WTC11 (cell line): ENCODE results near the gene CHRNG. TPM values are rescaled to one million over a fixed set of nuclear protein-coding genes. Genes with fewer than 3 reads are reported as not detected.
A peak's percentile ranks its signal among the peaks of the same experiment; 100 is the strongest.

Source experiments
- ATAC-seq: fragments of 200-7000 bp; cut with Tn5 transposase; 2 replicates; pipeline ENCODE4 v1.10.0; 2021; ENCODE audit warnings: mild to moderate bottlenecking, moderate library complexity
- CTCF ChIA-PET: fragments of 300-600 bp; sonication (Branson Sonifier 250); formaldehyde crosslinking; loops from one replicate; lab custom pipeline; 2021; ENCODE audit warnings: antibody characterized with exemption; lab: Charles Lee
- POLR2A ChIA-PET: fragments of 350-600 bp; sonication (Branson Sonifier 250); formaldehyde crosslinking; loops from one replicate; lab custom pipeline; 2021; ENCODE audit warnings: antibody characterized with exemption; lab: Charles Lee
- DNase-seq: peaks from one replicate; pipeline ENCODE4 v3.0.0; 2021; ENCODE audit warnings: low spot score
- H3K27ac Mint-ChIP-seq: 2 replicates; pipeline ENCODE4 v1.8.0; 2021; ENCODE audit warnings: mixed read lengths
- H3K27me3 Mint-ChIP-seq: 2 replicates; pipeline ENCODE4 v1.8.0; 2021; ENCODE audit warnings: low read depth, mild to moderate bottlenecking, moderate library complexity, mixed read lengths
- H3K36me3 Mint-ChIP-seq: 2 replicates; pipeline ENCODE4 v1.8.0; 2021; ENCODE audit warnings: mixed read lengths
- H3K4me1 Mint-ChIP-seq: 2 replicates; pipeline ENCODE4 v1.8.0; 2022; ENCODE audit warnings: mixed read lengths
- H3K4me3 Mint-ChIP-seq: 2 replicates; pipeline ENCODE4 v1.8.0; 2021; ENCODE audit warnings: mild to moderate bottlenecking, moderate library complexity, mixed read lengths
- H3K9me3 Mint-ChIP-seq: 2 replicates; pipeline ENCODE4 v1.8.0; 2021; ENCODE audit warnings: mixed read lengths
- ATF1 ChIP-seq: sonication (generic); formaldehyde crosslinking; IDR thresholded peaks from 2 replicates; pipeline ENCODE4 v1.8.1; 2023; ENCODE audit warnings: mild to moderate bottlenecking, moderate library complexity, missing genetic modification reagents
- CBFB ChIP-seq: sonication (generic); formaldehyde crosslinking; IDR thresholded peaks from 2 replicates; pipeline ENCODE4 v1.8.1; 2022; ENCODE audit warnings: mild to moderate bottlenecking, low read depth, missing genetic modification reagents
- CREB1 ChIP-seq: sonication (generic); formaldehyde crosslinking; IDR thresholded peaks from 2 replicates; pipeline ENCODE4 v1.8.0; 2023; ENCODE audit warnings: mild to moderate bottlenecking, missing genetic modification reagents
- EMX1 ChIP-seq: fragments of 250-450 bp; sonication (Bioruptor Pico); IDR thresholded peaks from 2 replicates; pipeline ENCODE4 v1.8.0; 2021; ENCODE audit warnings: mild to moderate bottlenecking
- FOXP1 ChIP-seq: sonication (generic); formaldehyde crosslinking; IDR thresholded peaks from 2 replicates; pipeline ENCODE4 v1.8.0; 2022; ENCODE audit warnings: missing genetic modification reagents, mild to moderate bottlenecking, moderate library complexity, borderline replicate concordance
- GABPB1 ChIP-seq: sonication (generic); formaldehyde crosslinking; IDR thresholded peaks from 2 replicates; pipeline ENCODE4 v1.8.1; 2023; ENCODE audit warnings: mild to moderate bottlenecking, missing genetic modification reagents
- JUN ChIP-seq: sonication (generic); formaldehyde crosslinking; IDR thresholded peaks from 2 replicates; pipeline ENCODE4 v1.8.0; 2023; ENCODE audit warnings: mild to moderate bottlenecking, missing genetic modification reagents
- NR1H2 ChIP-seq: sonication (generic); formaldehyde crosslinking; IDR thresholded peaks from 2 replicates; pipeline ENCODE4 v1.9.0; 2021; ENCODE audit warnings: mild to moderate bottlenecking, moderate library complexity, missing genetic modification reagents
- NR3C1 ChIP-seq: sonication (generic); formaldehyde crosslinking; conservative IDR thresholded peaks from 2 replicates; pipeline ENCODE4 v1.8.1; 2023; ENCODE audit warnings: low read depth, mild to moderate bottlenecking, missing genetic modification reagents
- OVOL2 ChIP-seq: fragments of 250-450 bp; sonication (Bioruptor Pico); IDR thresholded peaks from 2 replicates; pipeline ENCODE4 v1.9.0; 2021; ENCODE audit warnings: mild to moderate bottlenecking, borderline replicate concordance
- PRRX2 ChIP-seq: fragments of 250-450 bp; sonication (Bioruptor Pico); IDR thresholded peaks from 2 replicates; pipeline ENCODE4 v1.8.0; 2021; ENCODE audit warnings: mild to moderate bottlenecking
- SMAD3 ChIP-seq: sonication (generic); formaldehyde crosslinking; IDR thresholded peaks from 2 replicates; pipeline ENCODE4 v1.8.0; 2022; ENCODE audit warnings: missing genetic modification reagents, mild to moderate bottlenecking, borderline replicate concordance
- SP1 ChIP-seq: sonication (generic); formaldehyde crosslinking; conservative IDR thresholded peaks from 2 replicates; pipeline ENCODE4 v1.8.1; 2022; ENCODE audit warnings: missing genetic modification reagents
- TEAD4 ChIP-seq: sonication (generic); formaldehyde crosslinking; IDR thresholded peaks from 2 replicates; pipeline ENCODE4 v1.8.0; 2022; ENCODE audit warnings: mild to moderate bottlenecking, missing genetic modification reagents
- ZBTB21 ChIP-seq: sonication (generic); formaldehyde crosslinking; IDR thresholded peaks from 2 replicates; pipeline ENCODE4 v1.8.1; 2023; ENCODE audit warnings: mild to moderate bottlenecking, missing genetic modification reagents, borderline replicate concordance
- ZNF138 ChIP-seq: sonication (generic); formaldehyde crosslinking; conservative IDR thresholded peaks from 2 replicates; pipeline ENCODE4 v1.8.1; 2022; ENCODE audit warnings: mild to moderate bottlenecking, moderate library complexity, missing genetic modification reagents
- ZNF416 ChIP-seq: fragments of 250-450 bp; sonication (Bioruptor Pico); IDR thresholded peaks from 2 replicates; pipeline ENCODE4 v1.9.0; 2021; ENCODE audit warnings: mild to moderate bottlenecking, inconsistent platforms
- ZNF423 ChIP-seq: fragments of 250-450 bp; sonication (Bioruptor Pico); IDR thresholded peaks from 2 replicates; pipeline ENCODE4 v2.1.2; 2022; ENCODE audit warnings: mild to moderate bottlenecking, moderate library complexity
- total RNA-seq: library from RNA; stranded (reverse); gene quantifications from 3 replicates; pipeline ENCODE4 v1.2.3, GENCODE V29; 2021
- TF ChIP-seq, protein P1 (sequence below): sonication (generic); formaldehyde crosslinking; IDR thresholded peaks from 2 replicates; pipeline ENCODE4 v1.8.1; 2023; ENCODE audit warnings: mild to moderate bottlenecking, moderate library complexity, missing genetic modification reagents
- TF ChIP-seq, protein P2 (sequence below): sonication (generic); formaldehyde crosslinking; IDR thresholded peaks from 2 replicates; pipeline ENCODE4 v1.8.1; 2022; ENCODE audit warnings: low read depth, missing genetic modification reagents, borderline replicate concordance
- TF ChIP-seq, protein P3 (sequence below): sonication (generic); formaldehyde crosslinking; IDR thresholded peaks from 2 replicates; pipeline ENCODE4 v1.8.1; 2022; ENCODE audit warnings: mild to moderate bottlenecking, missing genetic modification reagents, moderate library complexity, borderline replicate concordance
- TF ChIP-seq, protein P4 (sequence below): sonication (generic); formaldehyde crosslinking; IDR thresholded peaks from 2 replicates; pipeline ENCODE4 v1.8.1; 2022; ENCODE audit warnings: low read depth, mild to moderate bottlenecking, moderate library complexity, missing genetic modification reagents, borderline replicate concordance
- TF ChIP-seq, protein P5 (sequence below): sonication (generic); formaldehyde crosslinking; IDR thresholded peaks from 2 replicates; pipeline ENCODE4 v1.8.1; 2023; ENCODE audit warnings: mild to moderate bottlenecking, missing genetic modification reagents
- TF ChIP-seq, protein P6 (sequence below): sonication (generic); formaldehyde crosslinking; IDR thresholded peaks from 2 replicates; pipeline ENCODE4 v1.8.1; 2023; ENCODE audit warnings: mild to moderate bottlenecking, missing genetic modification reagents, borderline replicate concordance

The CHRNG gene
- total RNA-seq, 1 experiment from 2014 or later: 0.20 TPM

DNA sequence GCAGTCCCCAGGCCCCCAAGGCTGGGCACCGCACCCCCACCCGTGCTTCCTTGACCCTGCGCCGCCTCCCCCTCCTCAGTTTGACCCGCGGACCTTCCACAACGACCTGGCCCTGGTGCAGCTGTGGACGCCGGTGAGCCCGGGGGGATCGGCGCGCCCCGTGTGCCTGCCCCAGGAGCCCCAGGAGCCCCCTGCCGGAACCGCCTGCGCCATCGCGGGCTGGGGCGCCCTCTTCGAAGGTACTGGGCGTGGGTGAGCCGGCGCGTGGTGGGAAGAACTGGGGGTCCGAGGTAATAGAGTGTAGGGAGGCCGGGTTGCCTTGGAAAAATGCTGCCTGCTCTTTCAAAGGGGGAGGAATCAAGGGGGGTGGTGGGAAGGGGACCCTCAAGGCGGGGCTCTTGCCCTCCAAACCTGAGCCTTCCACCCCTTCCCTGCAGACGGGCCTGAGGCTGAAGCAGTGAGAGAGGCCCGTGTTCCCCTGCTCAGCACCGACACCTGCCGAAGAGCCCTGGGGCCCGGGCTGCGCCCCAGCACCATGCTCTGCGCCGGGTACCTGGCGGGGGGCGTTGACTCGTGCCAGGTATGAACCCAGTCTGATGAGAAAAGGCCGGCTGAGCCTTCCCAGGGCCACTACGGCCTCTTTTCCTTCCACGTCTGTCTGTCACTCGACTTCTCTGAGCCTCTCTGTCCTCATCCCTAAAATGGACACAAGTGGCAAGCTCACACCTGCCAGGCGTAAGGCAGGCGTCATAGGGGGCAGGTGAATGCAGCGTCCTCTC lies 16.7 kb upstream of the CHRNG start:
- no peak for ATAC-seq
- CTCF ChIA-PET: interaction anchor here (0.6 to 6.5 kb wide), 42 partner anchors 8 to 622 kb away, joined by 3 to 104 read pairs (median 6); partner anchors contain the start of genes CHRNG, ECEL1, EIF4E2 and NPPC
- Mint-ChIP-seq H3K27ac (no peak overlapping the region), H3K9me3 (no peaks in the 10 kb centered on the region), H3K36me3 (no peaks in the 10 kb centered on the region), H3K4me3 (peak overlapping the region; percentile 52), H3K4me1 (peaks cover 6% of the 10 kb centered on the region; the same call in 1 of the 2 replicates), H3K27me3 (peaks cover 41% of the 10 kb centered on the region)
- POLR2A ChIA-PET: interaction anchor here (0.8 to 1.7 kb wide), 2 partner anchors 21 to 28 kb away, joined by 3 to 4 read pairs; partner anchors contain the start of genes EIF4E2 and TIGD1
- TF ChIP-seq SP1 (CRISPR knock-in tag) (no peak), CREB1 (no peak), GABPB1 (CRISPR knock-in tag) (no peak), ZBTB21 (no peak), ZNF138 (CRISPR knock-in tag) (no peak), PRRX2 (CRISPR knock-in tag) (no peak), ZNF416 (no peak), JUN (no peak), SMAD3 (CRISPR knock-in tag) (no peak), CBFB (CRISPR knock-in tag) (no peak), NR3C1 (CRISPR knock-in tag) (no peak), EMX1 (CRISPR knock-in tag) (no peak)
- TF ChIP-seq, protein P1, sequence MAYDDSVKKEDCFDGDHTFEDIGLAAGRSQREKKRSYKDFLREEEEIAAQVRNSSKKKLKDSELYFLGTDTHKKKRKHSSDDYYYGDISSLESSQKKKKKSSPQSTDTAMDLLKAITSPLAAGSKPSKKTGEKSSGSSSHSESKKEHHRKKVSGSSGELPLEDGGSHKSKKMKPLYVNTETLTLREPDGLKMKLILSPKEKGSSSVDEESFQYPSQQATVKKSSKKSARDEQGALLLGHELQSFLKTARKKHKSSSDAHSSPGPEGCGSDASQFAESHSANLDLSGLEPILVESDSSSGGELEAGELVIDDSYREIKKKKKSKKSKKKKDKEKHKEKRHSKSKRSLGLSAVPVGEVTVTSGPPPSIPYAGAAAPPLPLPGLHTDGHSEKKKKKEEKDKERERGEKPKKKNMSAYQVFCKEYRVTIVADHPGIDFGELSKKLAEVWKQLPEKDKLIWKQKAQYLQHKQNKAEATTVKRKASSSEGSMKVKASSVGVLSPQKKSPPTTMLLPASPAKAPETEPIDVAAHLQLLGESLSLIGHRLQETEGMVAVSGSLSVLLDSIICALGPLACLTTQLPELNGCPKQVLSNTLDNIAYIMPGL: no peak
- TF ChIP-seq, protein P2, sequence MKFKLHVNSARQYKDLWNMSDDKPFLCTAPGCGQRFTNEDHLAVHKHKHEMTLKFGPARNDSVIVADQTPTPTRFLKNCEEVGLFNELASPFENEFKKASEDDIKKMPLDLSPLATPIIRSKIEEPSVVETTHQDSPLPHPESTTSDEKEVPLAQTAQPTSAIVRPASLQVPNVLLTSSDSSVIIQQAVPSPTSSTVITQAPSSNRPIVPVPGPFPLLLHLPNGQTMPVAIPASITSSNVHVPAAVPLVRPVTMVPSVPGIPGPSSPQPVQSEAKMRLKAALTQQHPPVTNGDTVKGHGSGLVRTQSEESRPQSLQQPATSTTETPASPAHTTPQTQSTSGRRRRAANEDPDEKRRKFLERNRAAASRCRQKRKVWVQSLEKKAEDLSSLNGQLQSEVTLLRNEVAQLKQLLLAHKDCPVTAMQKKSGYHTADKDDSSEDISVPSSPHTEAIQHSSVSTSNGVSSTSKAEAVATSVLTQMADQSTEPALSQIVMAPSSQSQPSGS (CRISPR knock-in tag): no peak
- TF ChIP-seq, protein P3, sequence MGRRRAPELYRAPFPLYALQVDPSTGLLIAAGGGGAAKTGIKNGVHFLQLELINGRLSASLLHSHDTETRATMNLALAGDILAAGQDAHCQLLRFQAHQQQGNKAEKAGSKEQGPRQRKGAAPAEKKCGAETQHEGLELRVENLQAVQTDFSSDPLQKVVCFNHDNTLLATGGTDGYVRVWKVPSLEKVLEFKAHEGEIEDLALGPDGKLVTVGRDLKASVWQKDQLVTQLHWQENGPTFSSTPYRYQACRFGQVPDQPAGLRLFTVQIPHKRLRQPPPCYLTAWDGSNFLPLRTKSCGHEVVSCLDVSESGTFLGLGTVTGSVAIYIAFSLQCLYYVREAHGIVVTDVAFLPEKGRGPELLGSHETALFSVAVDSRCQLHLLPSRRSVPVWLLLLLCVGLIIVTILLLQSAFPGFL: no peak
- TF ChIP-seq, protein P4, sequence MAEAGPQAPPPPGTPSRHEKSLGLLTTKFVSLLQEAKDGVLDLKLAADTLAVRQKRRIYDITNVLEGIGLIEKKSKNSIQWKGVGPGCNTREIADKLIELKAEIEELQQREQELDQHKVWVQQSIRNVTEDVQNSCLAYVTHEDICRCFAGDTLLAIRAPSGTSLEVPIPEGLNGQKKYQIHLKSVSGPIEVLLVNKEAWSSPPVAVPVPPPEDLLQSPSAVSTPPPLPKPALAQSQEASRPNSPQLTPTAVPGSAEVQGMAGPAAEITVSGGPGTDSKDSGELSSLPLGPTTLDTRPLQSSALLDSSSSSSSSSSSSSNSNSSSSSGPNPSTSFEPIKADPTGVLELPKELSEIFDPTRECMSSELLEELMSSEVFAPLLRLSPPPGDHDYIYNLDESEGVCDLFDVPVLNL: no peak
- TF ChIP-seq, protein P5, sequence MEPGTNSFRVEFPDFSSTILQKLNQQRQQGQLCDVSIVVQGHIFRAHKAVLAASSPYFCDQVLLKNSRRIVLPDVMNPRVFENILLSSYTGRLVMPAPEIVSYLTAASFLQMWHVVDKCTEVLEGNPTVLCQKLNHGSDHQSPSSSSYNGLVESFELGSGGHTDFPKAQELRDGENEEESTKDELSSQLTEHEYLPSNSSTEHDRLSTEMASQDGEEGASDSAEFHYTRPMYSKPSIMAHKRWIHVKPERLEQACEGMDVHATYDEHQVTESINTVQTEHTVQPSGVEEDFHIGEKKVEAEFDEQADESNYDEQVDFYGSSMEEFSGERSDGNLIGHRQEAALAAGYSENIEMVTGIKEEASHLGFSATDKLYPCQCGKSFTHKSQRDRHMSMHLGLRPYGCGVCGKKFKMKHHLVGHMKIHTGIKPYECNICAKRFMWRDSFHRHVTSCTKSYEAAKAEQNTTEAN (CRISPR knock-in tag): no peak
- TF ChIP-seq, all 79 proteins: peak for 0
- DNase-seq: no peak

DNA sequence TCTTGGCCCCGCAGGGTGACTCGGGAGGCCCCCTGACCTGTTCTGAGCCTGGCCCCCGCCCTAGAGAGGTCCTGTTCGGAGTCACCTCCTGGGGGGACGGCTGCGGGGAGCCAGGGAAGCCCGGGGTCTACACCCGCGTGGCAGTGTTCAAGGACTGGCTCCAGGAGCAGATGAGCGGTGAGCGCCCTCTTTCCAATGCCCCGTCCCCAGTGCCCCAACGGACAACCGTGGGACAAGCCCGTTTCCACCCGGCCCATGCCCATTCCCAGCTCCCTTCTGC lies 16.1 kb upstream of the CHRNG start:
- CTCF ChIA-PET: interaction anchor here (0.6 to 6.5 kb wide), 36 partner anchors 8 to 846 kb away, joined by 3 to 104 read pairs (median 4); partner anchors contain the start of genes ALPG, CHRNG, ECEL1 and EIF4E2
- H3K27ac Mint-ChIP-seq: no peak overlapping the region
- H3K4me3 Mint-ChIP-seq: peak overlapping the region; percentile 52
- no peaks in the 10 kb centered on the region for H3K9me3 Mint-ChIP-seq
- no peak for DNase-seq
- H3K4me1 Mint-ChIP-seq: peaks cover 6% of the 10 kb centered on the region; the same call in 1 of the 2 replicates
- peaks cover 46% of the 10 kb centered on the region for H3K27me3 Mint-ChIP-seq
- no peak for ATAC-seq
- no peaks in the 10 kb centered on the region for H3K36me3 Mint-ChIP-seq
- POLR2A ChIA-PET: interaction anchor here (1.7 kb wide), 1 partner anchor 21 kb away, joined by 4 read pairs; no protein-coding TSS in a partner anchor
- TF ChIP-seq OVOL2 (CRISPR knock-in tag) (no peak), TEAD4 (CRISPR knock-in tag) (no peak), FOXP1 (no peak), ZNF423 (CRISPR knock-in tag) (no peak), NR1H2 (CRISPR knock-in tag) (no peak), ATF1 (no peak), JUN (no peak)
- TF ChIP-seq, protein P3: no peak
- TF ChIP-seq, protein P6, sequence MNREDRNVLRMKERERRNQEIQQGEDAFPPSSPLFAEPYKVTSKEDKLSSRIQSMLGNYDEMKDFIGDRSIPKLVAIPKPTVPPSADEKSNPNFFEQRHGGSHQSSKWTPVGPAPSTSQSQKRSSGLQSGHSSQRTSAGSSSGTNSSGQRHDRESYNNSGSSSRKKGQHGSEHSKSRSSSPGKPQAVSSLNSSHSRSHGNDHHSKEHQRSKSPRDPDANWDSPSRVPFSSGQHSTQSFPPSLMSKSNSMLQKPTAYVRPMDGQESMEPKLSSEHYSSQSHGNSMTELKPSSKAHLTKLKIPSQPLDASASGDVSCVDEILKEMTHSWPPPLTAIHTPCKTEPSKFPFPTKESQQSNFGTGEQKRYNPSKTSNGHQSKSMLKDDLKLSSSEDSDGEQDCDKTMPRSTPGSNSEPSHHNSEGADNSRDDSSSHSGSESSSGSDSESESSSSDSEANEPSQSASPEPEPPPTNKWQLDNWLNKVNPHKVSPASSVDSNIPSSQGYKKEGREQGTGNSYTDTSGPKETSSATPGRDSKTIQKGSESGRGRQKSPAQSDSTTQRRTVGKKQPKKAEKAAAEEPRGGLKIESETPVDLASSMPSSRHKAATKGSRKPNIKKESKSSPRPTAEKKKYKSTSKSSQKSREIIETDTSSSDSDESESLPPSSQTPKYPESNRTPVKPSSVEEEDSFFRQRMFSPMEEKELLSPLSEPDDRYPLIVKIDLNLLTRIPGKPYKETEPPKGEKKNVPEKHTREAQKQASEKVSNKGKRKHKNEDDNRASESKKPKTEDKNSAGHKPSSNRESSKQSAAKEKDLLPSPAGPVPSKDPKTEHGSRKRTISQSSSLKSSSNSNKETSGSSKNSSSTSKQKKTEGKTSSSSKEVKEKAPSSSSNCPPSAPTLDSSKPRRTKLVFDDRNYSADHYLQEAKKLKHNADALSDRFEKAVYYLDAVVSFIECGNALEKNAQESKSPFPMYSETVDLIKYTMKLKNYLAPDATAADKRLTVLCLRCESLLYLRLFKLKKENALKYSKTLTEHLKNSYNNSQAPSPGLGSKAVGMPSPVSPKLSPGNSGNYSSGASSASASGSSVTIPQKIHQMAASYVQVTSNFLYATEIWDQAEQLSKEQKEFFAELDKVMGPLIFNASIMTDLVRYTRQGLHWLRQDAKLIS (CRISPR knock-in tag): no peak
